Endothelial cell (in vitro differentiated cells): Measurements from ENCODE around the gene CYSRT1. TPM values are rescaled to one million over a fixed set of nuclear protein-coding genes. Genes with fewer than 3 reads are reported as not detected.

ENCODE experiments used
- DNase-seq: peaks from one replicate; pipeline ENCODE4 v3.0.0; 2021; ENCODE audit warnings: low spot score
- H3K27ac Mint-ChIP-seq: one replicate; pipeline ENCODE4 v1.8.0; 2021; ENCODE audit warnings: mixed read lengths, inconsistent platforms; ENCODE audit not compliant: unreplicated experiment
- H3K27me3 Mint-ChIP-seq: one replicate; pipeline ENCODE4 v1.8.0; 2021; ENCODE audit warnings: mild to moderate bottlenecking, moderate library complexity, mixed read lengths, inconsistent platforms; ENCODE audit not compliant: unreplicated experiment
- H3K36me3 Mint-ChIP-seq: one replicate; pipeline ENCODE4 v1.8.0; 2021; ENCODE audit warnings: mild to moderate bottlenecking, low read depth, mixed read lengths, inconsistent platforms; ENCODE audit not compliant: unreplicated experiment
- H3K4me1 Mint-ChIP-seq: one replicate; pipeline ENCODE4 v1.8.0; 2021; ENCODE audit warnings: mild to moderate bottlenecking, mixed read lengths, inconsistent platforms; ENCODE audit not compliant: unreplicated experiment
- H3K4me3 Mint-ChIP-seq: one replicate; pipeline ENCODE4 v1.8.0; 2021; ENCODE audit warnings: mild to moderate bottlenecking, mixed read lengths, inconsistent platforms; ENCODE audit not compliant: unreplicated experiment
- H3K9me3 Mint-ChIP-seq: one replicate; pipeline ENCODE4 v1.8.0; 2021; ENCODE audit warnings: mixed read lengths, inconsistent platforms; ENCODE audit not compliant: unreplicated experiment
- total RNA-seq: library from RNA; stranded (reverse); fragmentation: NEBNext Ultra II Directional; extraction: Animal tissue kit (Norgen Biotek cat#: 25700); gene quantifications from one replicate; pipeline ENCODE4 v1.2.1, GENCODE V29; 2021; ENCODE audit not compliant: unreplicated experiment
- TF ChIP-seq, protein P1 (sequence below): fragments of 200-600 bp; sonication (generic); IDR thresholded peaks from one replicate; pipeline ENCODE4 v1.5.0; 2021; ENCODE audit warnings: antibody characterized with exemption; ENCODE audit not compliant: unreplicated experiment

CYSRT1 gene
- total RNA-seq, 1 donor from 2014 or later, result 1.4 TPM

DNA sequence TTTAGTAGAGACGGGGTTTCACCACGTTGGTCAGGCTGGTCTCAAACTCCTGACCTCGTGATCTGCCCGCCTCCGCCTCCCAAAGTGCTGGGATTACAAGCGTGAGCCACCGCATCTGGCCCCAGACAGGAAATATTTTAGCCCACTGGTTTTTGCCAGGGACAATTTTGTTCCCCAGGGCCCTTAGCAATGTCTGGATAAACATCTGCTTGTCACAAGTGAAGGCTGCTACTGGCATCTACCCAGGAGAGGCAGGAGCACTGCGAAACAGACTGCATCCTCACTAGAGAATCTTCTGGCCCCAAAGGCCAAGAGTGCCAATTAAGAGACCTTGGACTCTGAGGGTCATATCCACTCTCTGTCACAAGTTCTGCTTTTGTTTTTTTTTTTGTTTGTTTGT is 22.0 kb upstream of the CYSRT1 start:
- Mint-ChIP-seq H3K9me3 (no peaks in the 10 kb centered on the region), H3K27me3 (peaks cover 8% of the 10 kb centered on the region), H3K4me1 (peaks cover 21% of the 10 kb centered on the region), H3K36me3 (peaks cover 12% of the 10 kb centered on the region), H3K4me3 (no peak overlapping the region), H3K27ac (no peak overlapping the region)
- no peak for DNase-seq
- TF ChIP-seq, protein P1, sequence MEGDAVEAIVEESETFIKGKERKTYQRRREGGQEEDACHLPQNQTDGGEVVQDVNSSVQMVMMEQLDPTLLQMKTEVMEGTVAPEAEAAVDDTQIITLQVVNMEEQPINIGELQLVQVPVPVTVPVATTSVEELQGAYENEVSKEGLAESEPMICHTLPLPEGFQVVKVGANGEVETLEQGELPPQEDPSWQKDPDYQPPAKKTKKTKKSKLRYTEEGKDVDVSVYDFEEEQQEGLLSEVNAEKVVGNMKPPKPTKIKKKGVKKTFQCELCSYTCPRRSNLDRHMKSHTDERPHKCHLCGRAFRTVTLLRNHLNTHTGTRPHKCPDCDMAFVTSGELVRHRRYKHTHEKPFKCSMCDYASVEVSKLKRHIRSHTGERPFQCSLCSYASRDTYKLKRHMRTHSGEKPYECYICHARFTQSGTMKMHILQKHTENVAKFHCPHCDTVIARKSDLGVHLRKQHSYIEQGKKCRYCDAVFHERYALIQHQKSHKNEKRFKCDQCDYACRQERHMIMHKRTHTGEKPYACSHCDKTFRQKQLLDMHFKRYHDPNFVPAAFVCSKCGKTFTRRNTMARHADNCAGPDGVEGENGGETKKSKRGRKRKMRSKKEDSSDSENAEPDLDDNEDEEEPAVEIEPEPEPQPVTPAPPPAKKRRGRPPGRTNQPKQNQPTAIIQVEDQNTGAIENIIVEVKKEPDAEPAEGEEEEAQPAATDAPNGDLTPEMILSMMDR, result no peak

DNA sequence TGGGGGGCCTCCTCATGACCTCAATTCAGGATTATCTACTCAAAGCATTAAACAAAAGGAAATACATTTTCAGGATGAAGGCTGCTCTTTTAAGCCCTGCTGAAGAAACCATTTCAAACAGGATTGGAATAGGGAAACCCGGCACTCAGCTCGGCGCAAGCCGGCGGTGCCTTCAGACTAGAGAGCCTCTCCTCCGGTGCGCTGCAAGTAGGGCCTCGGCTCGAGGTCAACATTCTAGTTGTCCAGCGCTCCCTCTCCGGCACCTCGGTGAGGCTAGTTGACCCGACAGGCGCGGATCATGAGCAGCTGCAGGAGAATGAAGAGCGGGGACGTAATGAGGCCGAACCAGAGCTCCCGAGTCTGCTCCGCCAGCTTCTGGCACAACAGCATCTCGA is 20.2 kb upstream of the CYSRT1 start:
- DNase-seq, result no peak
- peak overlapping the region; percentile 97 for H3K4me3 Mint-ChIP-seq
- TF ChIP-seq, protein P1, result no peak
- peak overlapping the region; percentile 48 for H3K27ac Mint-ChIP-seq
- H3K4me1 Mint-ChIP-seq, result peaks cover 21% of the 10 kb centered on the region
- peaks cover 15% of the 10 kb centered on the region for H3K36me3 Mint-ChIP-seq
- H3K27me3 Mint-ChIP-seq, result peaks cover 9% of the 10 kb centered on the region
- no peaks in the 10 kb centered on the region for H3K9me3 Mint-ChIP-seq

DNA sequence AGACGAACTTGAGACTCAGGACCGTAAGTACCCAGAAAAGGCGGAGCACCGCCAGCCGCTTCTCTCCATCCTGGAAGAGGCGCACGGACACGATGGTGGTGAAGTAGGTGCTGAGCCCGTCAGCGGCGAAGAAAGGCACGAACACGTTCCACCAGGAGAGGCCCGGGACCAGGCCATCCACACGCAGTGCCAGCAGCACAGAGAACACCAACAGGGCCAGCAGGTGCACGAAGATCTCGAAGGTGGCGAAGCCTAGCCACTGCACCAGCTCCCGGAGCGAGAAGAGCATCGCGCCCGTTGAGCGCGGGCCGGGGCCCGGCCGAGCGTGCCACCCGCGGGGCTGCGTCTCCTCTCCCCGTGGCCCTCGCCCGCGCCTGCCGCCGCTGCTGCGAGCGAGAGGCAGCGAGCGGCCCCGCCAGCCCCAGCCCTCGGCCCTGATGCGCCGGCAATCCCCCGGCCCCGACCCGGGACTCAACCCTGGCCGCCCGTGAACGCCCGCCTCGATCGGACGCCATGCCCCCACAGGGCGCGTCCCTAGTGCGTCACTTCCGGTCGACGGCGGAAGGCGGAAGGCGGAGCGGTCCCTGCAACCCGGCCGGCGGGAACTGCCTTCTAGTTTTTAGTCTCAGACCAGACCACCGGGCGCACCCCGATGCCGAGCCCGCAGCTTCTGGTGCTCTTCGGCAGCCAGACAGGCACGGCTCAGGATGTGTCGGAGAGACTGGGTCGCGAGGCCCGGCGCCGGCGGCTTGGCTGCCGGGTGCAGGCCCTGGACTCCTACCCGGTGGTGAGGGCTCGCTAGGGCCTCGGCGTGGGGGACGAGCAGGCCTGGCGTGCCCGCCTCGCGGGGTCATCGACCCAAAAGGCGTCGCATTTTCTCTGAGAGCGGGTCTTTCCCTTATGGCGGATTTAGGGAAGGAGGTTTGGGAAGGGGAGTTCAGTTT is 19.6 kb upstream of the CYSRT1 start, which contains the start of the genes NDOR1 and TMEM203:
Gene NDOR1 (plus strand): TSS at position 575 of the 944 bp plus-strand sequence. CDS start 78 bp downstream, at position 653.
Gene TMEM203 (minus strand): TSS at position 523 of the 944 bp plus-strand sequence. CDS start 234 bp downstream, at position 289.
- H3K4me3 Mint-ChIP-seq, result peak within 1 kb of the TSS; percentile 97
- TF ChIP-seq, protein P1, result no peak
- H3K4me1 Mint-ChIP-seq, result peaks cover 21% of the 10 kb centered on the region
- H3K9me3 Mint-ChIP-seq, result no peaks in the 10 kb centered on the region
- H3K27me3 Mint-ChIP-seq, result peaks cover 9% of the 10 kb centered on the region
- H3K36me3 Mint-ChIP-seq, result peaks cover 15% of the 10 kb centered on the region
- H3K27ac Mint-ChIP-seq, result peak within 1 kb of the TSS; percentile 55
- DNase-seq, result peak; percentile 90

DNA sequence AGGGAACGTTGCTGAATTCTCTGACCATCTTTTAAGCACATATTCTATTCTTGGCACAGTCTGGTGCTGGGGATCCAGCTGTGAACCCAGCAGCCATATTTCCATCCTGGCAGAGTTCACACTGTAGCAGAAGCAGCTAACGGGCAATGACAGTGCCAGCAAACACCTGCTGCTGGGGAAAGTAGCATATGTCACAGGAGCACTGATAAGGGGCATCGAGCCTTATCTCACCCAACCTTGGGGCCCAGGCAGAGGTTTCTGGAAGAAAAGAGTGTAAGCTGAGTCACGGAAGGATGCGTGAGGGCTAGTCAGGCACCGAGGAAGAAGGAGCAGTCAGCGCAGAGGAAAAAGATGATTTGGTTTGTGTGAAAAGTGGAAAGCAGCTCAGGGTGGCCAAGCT is 18.4 kb upstream of the CYSRT1 start:
- peaks cover 22% of the 10 kb centered on the region for H3K36me3 Mint-ChIP-seq
- DNase-seq, result no peak
- TF ChIP-seq, protein P1, result no peak
- H3K9me3 Mint-ChIP-seq, result no peaks in the 10 kb centered on the region
- peaks cover 27% of the 10 kb centered on the region for H3K4me1 Mint-ChIP-seq
- peaks cover 14% of the 10 kb centered on the region for H3K27me3 Mint-ChIP-seq
- peak overlapping the region; percentile 55 for H3K27ac Mint-ChIP-seq
- H3K4me3 Mint-ChIP-seq, result peak overlapping the region; percentile 97

DNA sequence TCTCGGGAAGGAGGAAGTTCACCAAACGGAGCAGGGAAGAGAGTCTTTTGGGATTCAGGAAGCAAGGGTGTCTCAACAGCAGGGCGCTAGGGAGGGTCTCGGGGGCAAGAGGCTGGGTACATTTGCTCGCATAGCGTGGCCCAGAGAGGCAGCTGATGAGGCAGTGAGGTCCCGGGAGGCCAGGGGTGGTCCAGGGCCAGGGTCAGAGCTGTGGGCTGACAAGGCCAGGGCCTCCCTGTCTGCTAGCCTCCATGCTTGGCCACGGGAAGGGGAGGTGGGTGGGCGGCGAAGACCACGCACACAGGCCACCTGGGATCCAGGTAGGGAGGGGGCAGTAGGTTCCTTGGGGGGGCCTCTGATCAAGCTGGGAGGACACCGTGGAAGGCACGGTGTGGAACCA is 13.4 kb upstream of the CYSRT1 start:
- peaks cover 17% of the 10 kb centered on the region for H3K4me1 Mint-ChIP-seq
- TF ChIP-seq, protein P1, result no peak
- peak overlapping the region; percentile 83 for H3K4me3 Mint-ChIP-seq
- H3K9me3 Mint-ChIP-seq, result no peaks in the 10 kb centered on the region
- no peak for DNase-seq
- peaks cover 12% of the 10 kb centered on the region for H3K27me3 Mint-ChIP-seq
- peaks cover 25% of the 10 kb centered on the region for H3K36me3 Mint-ChIP-seq
- peak overlapping the region; percentile 68 for H3K27ac Mint-ChIP-seq
